Measurements from ENCODE around the gene PSMD1.

The PSMD1 gene

GRCh38 chr2:231041061-231041689 is 15.5 kb upstream of the PSMD1 start:
- TF ChIP-seq, protein P1, sequence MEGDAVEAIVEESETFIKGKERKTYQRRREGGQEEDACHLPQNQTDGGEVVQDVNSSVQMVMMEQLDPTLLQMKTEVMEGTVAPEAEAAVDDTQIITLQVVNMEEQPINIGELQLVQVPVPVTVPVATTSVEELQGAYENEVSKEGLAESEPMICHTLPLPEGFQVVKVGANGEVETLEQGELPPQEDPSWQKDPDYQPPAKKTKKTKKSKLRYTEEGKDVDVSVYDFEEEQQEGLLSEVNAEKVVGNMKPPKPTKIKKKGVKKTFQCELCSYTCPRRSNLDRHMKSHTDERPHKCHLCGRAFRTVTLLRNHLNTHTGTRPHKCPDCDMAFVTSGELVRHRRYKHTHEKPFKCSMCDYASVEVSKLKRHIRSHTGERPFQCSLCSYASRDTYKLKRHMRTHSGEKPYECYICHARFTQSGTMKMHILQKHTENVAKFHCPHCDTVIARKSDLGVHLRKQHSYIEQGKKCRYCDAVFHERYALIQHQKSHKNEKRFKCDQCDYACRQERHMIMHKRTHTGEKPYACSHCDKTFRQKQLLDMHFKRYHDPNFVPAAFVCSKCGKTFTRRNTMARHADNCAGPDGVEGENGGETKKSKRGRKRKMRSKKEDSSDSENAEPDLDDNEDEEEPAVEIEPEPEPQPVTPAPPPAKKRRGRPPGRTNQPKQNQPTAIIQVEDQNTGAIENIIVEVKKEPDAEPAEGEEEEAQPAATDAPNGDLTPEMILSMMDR (conservative IDR thresholded peaks at IDR 0.05): no peak

DNA sequence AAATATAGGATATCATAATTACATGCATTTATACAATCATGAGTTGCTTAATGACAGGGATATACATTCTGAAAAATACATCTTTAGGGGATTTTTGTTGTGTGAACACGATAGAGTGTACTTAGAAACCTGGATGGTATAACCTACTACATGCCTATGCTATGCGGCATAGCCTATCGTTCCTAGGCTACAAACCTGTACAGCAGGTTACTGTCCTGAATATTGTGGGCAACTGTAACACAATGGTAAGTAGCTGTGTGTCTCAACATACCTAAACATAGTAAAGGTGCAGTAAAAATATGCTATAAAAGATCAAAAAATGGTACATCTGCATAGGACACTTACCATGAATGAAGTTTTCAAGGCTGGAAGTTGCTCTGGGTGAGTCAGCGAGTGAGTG is 12.9 kb upstream of the PSMD1 start:
- no peak overlapping the region for H3K27ac ChIP-seq
- TF ChIP-seq, protein P1 (conservative IDR thresholded peaks at IDR 0.05): no peak

More at GRCh38 chr2:231041061-231041689, 15.5 kb upstream of the PSMD1 start:
- H3K27ac ChIP-seq: no peak overlapping the region

DNA sequence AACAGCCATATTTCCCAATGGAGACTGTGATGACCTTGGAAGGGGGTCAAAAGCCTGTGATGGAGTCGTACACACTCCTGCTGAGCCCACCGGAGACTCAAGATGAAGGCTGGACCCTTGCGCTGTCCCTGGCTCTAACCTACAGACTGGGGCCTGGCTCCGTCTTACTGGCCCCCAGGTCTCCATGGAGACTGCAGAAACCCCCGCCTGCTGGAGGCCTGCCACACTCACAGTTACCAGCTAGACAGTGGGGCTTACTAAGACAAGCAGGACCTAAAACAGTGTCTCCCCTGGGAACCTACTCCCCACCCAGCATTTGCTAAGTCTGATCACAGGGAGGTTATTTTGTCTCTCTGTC is 9.8 kb upstream of the PSMD1 start:
- H3K27ac ChIP-seq: no peak overlapping the region
- TF ChIP-seq, protein P1 (conservative IDR thresholded peaks at IDR 0.05): no peak

DNA sequence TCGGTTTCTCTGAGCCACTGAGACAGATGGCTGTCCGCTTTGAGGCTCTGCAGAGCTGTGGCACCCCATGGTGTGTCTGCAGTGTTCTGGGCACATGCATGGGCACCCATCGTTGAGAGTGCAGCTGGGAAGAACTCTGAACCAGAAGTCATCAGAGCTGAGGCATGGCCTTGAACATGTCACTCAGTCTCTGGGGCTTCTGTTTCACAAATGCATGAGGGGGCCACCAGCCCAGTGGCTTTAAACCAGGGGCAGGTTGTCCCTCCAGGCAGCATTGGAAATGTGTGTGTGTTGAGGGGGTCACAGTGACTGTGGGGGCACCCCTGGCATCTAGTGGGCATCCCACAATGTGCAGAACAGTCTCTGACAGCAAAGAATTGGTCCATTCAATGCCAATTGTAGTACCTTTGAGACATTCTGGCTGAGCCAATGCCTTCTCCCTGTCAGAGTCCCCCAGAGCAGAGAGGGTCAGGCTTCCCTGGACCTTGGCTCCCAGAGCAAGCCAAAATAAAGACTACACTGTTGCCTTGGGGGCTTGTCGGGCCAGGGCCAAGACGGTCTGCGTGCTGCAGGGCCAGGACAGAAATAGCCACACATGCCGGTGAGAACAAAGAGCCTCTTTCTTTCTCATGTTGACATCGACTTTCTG is 9.3 kb upstream of the PSMD1 start:
- TF ChIP-seq, protein P1 (conservative IDR thresholded peaks at IDR 0.05): no peak
- no peak overlapping the region for H3K27ac ChIP-seq

DNA sequence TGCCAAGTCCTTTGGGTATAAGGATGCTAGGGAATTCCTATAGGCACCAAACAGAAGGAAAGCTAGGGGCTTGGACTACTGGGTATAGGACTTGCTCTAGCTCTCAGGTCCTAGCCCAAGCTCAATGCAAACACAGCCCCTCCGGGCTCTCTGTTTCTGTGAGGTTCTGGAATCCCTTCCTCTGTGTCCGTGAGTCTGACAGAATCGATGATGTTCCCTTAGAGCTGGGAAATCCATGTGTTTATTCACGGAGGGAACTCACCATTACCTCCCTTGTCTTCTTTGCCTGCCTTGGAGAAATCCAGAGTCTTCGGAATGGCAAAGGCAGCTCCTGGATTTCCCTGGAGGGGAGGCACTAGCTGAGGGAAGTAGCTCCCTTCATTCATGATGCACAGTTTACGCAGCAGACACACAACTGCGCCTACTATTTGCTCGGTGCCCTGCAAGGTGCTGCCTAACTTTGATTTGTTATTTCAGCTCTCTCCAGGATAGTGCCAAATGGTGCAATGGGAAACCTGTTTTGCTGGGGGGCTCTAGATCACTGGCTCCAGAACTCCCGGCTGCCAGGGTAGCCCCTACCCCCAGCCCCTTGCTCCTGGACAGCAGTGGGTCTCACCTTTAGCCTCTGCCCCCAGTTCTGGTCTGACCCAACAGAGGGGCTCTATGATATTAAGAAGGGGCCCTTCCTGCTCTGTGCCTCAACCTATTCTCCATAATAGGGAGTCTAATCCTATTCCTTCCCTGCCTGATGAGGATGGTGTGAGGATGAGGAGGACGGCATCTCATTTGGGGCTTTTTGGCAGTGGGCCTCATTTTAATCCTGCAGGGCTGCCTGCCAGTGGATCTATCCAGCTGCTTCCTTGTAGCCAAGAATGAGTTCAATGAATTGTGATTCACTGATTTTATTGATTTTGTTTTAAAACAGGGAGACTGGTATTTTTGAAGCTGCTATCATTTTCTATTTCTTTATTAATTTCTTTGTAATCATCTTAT is 8.4 kb upstream of the PSMD1 start:
- H3K27ac ChIP-seq: no peak overlapping the region
- TF ChIP-seq, protein P1 (conservative IDR thresholded peaks at IDR 0.05): no peak

GRCh38 chr2:231049286-231050017 is 7.2 kb upstream of the PSMD1 start:
- TF ChIP-seq, protein P1 (conservative IDR thresholded peaks at IDR 0.05): no peak
- peak overlapping the region; percentile 92 for H3K27ac ChIP-seq

Measured in VCaP (cell line).